H9 (cell line): ENCODE results near the gene ADRM1. TPM values are rescaled to one million over a fixed set of nuclear protein-coding genes. Genes with fewer than 3 reads are reported as not detected.

ENCODE experiments used
- DNase-seq: peaks from one replicate; pipeline ENCODE4 v3.0.0-alpha.2; 2017
- H2AFZ ChIP-seq: one replicate; pipeline ENCODE4 v1.6.1; 2013; ENCODE audit warnings: mild to moderate bottlenecking, low read length, control low read depth, moderate library complexity
- H2AK5ac ChIP-seq: 2 replicates; pipeline ENCODE4 v1.6.1; 2013; ENCODE audit warnings: low read length, control low read depth, mixed read lengths; ENCODE audit not compliant: insufficient read length
- H2BK120ac ChIP-seq: one replicate; pipeline ENCODE4 v1.6.1; 2013; ENCODE audit warnings: low read depth, mild to moderate bottlenecking, low read length, control low read depth, inconsistent platforms; ENCODE audit not compliant: poor library complexity, severe bottlenecking
- H2BK12ac ChIP-seq: 2 replicates; pipeline ENCODE4 v1.6.1; 2013; ENCODE audit warnings: low read length, control low read depth, mixed read lengths, low read depth; ENCODE audit not compliant: insufficient read length
- H2BK15ac ChIP-seq: 2 replicates; pipeline ENCODE4 v1.6.1; 2013; ENCODE audit warnings: low read depth, low read length, control low read depth
- H2BK20ac ChIP-seq: one replicate; pipeline ENCODE4 v1.6.1; 2013; ENCODE audit warnings: low read depth, mild to moderate bottlenecking, low read length, control low read depth, inconsistent platforms; ENCODE audit not compliant: poor library complexity, severe bottlenecking
- H2BK5ac ChIP-seq: 2 replicates; pipeline ENCODE4 v1.6.1; 2013; ENCODE audit warnings: low read length, control low read depth, mixed read lengths; ENCODE audit not compliant: insufficient read length
- H3K14ac ChIP-seq: 2 replicates; pipeline ENCODE4 v1.6.1; 2013; ENCODE audit warnings: low read length, control low read depth; ENCODE audit not compliant: insufficient read depth
- H3K18ac ChIP-seq: 2 replicates; pipeline ENCODE4 v1.6.1; 2013; ENCODE audit warnings: low read depth, mild to moderate bottlenecking, mixed read lengths, low read length, control low read depth; ENCODE audit not compliant: insufficient read length
- H3K23ac ChIP-seq: 2 replicates; pipeline ENCODE4 v1.6.1; 2013; ENCODE audit warnings: low read length, control low read depth, mixed read lengths, low read depth; ENCODE audit not compliant: insufficient read length
- H3K23me2 ChIP-seq: 2 replicates; pipeline ENCODE4 v1.6.1; 2013; ENCODE audit warnings: low read depth, mild to moderate bottlenecking, mixed read lengths, low read length, control low read depth; ENCODE audit not compliant: insufficient read length, poor library complexity, severe bottlenecking
- H3K27ac ChIP-seq: 2 replicates; pipeline ENCODE4 v1.5.1; 2013; ENCODE audit warnings: low read length, control low read depth, mixed read lengths, low read depth; ENCODE audit not compliant: insufficient read length
- H3K27me3 ChIP-seq: 2 replicates; pipeline ENCODE4 v1.6.1; 2013; ENCODE audit warnings: low read length, control low read depth, inconsistent platforms; ENCODE audit not compliant: insufficient read depth
- H3K4ac ChIP-seq: 2 replicates; pipeline ENCODE4 v1.6.1; 2013; ENCODE audit warnings: low read depth, mild to moderate bottlenecking, control low read depth, inconsistent platforms, low read length, moderate library complexity
- H3K4me1 ChIP-seq: 2 replicates; pipeline ENCODE4 v1.6.1; 2013; ENCODE audit warnings: low read length, control low read depth, inconsistent platforms; ENCODE audit not compliant: insufficient read depth
- H3K4me2 ChIP-seq: 2 replicates; pipeline ENCODE4 v1.6.1; 2013; ENCODE audit warnings: low read length, control low read depth, mixed read lengths; ENCODE audit not compliant: insufficient read length, insufficient read depth
- H3K56ac ChIP-seq: 2 replicates; pipeline ENCODE4 v1.6.1; 2013; ENCODE audit warnings: low read depth, mild to moderate bottlenecking, mixed read lengths, low read length, control low read depth; ENCODE audit not compliant: insufficient read length
- H3K79me1 ChIP-seq: 2 replicates; pipeline ENCODE4 v1.6.1; 2013; ENCODE audit warnings: low read depth, mild to moderate bottlenecking, moderate library complexity, low read length, control low read depth, inconsistent platforms; ENCODE audit not compliant: insufficient read depth, poor library complexity, severe bottlenecking
- H3K79me2 ChIP-seq: 2 replicates; pipeline ENCODE4 v1.6.1; 2013; ENCODE audit warnings: low read length, control low read depth, inconsistent platforms; ENCODE audit not compliant: insufficient read depth
- H3K9ac ChIP-seq: 2 replicates; pipeline ENCODE4 v1.6.1; 2013; ENCODE audit warnings: low read length, control low read depth, mixed read lengths; ENCODE audit not compliant: insufficient read length; ENCODE audit errors: extremely low read depth
- H3K9me3 ChIP-seq: one replicate; pipeline ENCODE4 v1.6.1; 2013; ENCODE audit warnings: low read depth, low read length, inconsistent platforms; ENCODE audit not compliant: control insufficient read depth
- H3T11ph ChIP-seq: one replicate; pipeline ENCODE4 v1.6.1; 2013; ENCODE audit warnings: mild to moderate bottlenecking, low read length, control low read depth, inconsistent platforms
- H4K20me1 ChIP-seq: one replicate; pipeline ENCODE4 v1.6.1; 2013; ENCODE audit not compliant: control insufficient read depth, insufficient read length, insufficient read depth
- H4K5ac ChIP-seq: 2 replicates; pipeline ENCODE4 v1.6.1; 2013; ENCODE audit warnings: low read depth, mild to moderate bottlenecking, mixed read lengths, low read length, control low read depth; ENCODE audit not compliant: insufficient read length
- H4K8ac ChIP-seq: replicated peaks from 2 replicates; pipeline ENCODE4 v1.6.1; 2013; ENCODE audit warnings: low read length, control low read depth, mixed read lengths, low read depth; ENCODE audit not compliant: insufficient read length
- H4K91ac ChIP-seq: 2 replicates; pipeline ENCODE4 v1.6.1; 2013; ENCODE audit warnings: low read depth, mild to moderate bottlenecking, moderate library complexity, mixed read lengths, low read length, control low read depth; ENCODE audit not compliant: insufficient read length
- H3K27ac Mint-ChIP-seq, 3 experiments: 2 replicates in 2 of 3; 3 replicates in 1 of 3; pipeline ENCODE4 v1.8.0; 2020 to 2021; ENCODE audit warnings: mixed read lengths in 3 of 3, mild to moderate bottlenecking in 1 of 3, moderate library complexity in 1 of 3
- H3K27me3 Mint-ChIP-seq: 2 replicates; pipeline ENCODE4 v1.8.0; 2021; ENCODE audit warnings: low read depth, mild to moderate bottlenecking, moderate library complexity, mixed read lengths
- H3K36me3 Mint-ChIP-seq, 3 experiments: 2 replicates in 2 of 3; 3 replicates in 1 of 3; pipeline ENCODE4 v1.8.0; 2020 to 2021; ENCODE audit warnings: low read depth in 3 of 3, mixed read lengths in 3 of 3; ENCODE audit not compliant: insufficient read depth in 1 of 3
- H3K4me1 Mint-ChIP-seq, 2 experiments: 2 replicates each; pipeline ENCODE4 v1.8.0; 2020; ENCODE audit warnings: mixed read lengths in 2 of 2
- H3K4me3 Mint-ChIP-seq, 2 experiments: 2 replicates in 1 of 2; 3 replicates in 1 of 2; pipeline ENCODE4 v1.8.0; 2020 to 2021; ENCODE audit warnings: mild to moderate bottlenecking in 2 of 2, mixed read lengths in 2 of 2, moderate library complexity in 1 of 2
- H3K9me3 Mint-ChIP-seq, 2 experiments: 2 replicates in 1 of 2; 3 replicates in 1 of 2; pipeline ENCODE4 v1.8.0; 2020; ENCODE audit warnings: mild to moderate bottlenecking in 2 of 2, mixed read lengths in 2 of 2, moderate library complexity in 1 of 2
- CTCF ChIP-seq: fragments of 200-600 bp; sonication (generic); conservative IDR thresholded peaks from 3 replicates; pipeline ENCODE4 v1.8.0; 2021; ENCODE audit warnings: antibody characterized with exemption, mild to moderate bottlenecking
- WGBS: extraction: QIAGEN DNeasy Blood & Tissue Kit; methylation state at CpG from one replicate; pipeline ENCODE4 v1.1.7; 2013; ENCODE audit warnings: missing lambda C conversion rate, low lambda C conversion rate, mixed read lengths; ENCODE audit not compliant: insufficient read length; ENCODE audit errors: extremely low coverage; 5-methylcytosine and 5-hydroxymethylcytosine counted together
- total RNA-seq: library from RNA; stranded (reverse); gene quantifications from 2 replicates; pipeline ENCODE4 v1.2.1, GENCODE V29; 2021

The ADRM1 gene
- total RNA-seq, 1 experiment from 2014 or later = 153 TPM

DNA sequence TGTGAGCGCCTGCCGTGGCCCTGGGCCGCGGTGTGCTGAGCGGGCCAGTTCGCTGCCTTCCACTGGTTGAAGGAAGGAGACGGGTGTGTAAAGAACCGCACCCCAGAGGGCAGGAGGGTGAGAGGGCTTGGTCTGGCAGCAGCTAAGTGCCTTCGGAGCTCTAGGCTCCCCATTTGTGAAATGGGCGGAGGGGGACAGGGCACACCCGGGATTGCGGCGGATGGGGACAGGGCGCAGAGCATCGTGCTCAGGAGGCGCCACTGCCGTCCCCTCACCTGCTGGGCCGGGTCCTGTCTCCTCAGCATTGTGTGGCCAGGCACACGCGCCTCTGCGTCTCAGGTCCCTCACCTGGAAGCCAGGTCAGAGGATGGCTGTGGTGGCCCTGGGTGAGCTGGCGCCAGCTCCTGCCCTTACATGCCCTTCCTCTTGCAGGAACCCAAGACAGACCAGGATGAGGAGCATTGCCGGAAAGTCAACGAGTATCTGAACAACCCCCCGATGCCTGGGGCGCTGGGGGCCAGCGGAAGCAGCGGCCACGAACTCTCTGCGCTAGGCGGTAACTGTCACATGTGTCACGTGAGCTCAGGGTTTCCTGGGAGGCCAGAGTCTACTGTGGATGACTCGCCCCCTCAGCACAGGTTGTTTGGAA is 3.1 kb downstream of the ADRM1 start:
- H4K91ac ChIP-seq = no peak overlapping the region
- Mint-ChIP-seq H3K9me3 (no peaks in the 10 kb centered on the region), H3K27me3 (no peaks in the 10 kb centered on the region), H3K4me3 (peak overlapping the region; percentile 40 to 58; a peak in 4 of 5 replicates), H3K36me3 (peaks cover 24 to 58% (median 55%) of the 10 kb centered on the region in 3 experiments), H3K4me1 (peaks cover 14 to 22% of the 10 kb centered on the region in 2 experiments), H3K27ac (peak overlapping the region; percentile 48 to 91 (median 85); a peak in 6 of 7 replicates)
- no peak overlapping the region for H3K18ac ChIP-seq
- H4K20me1 ChIP-seq = no peaks in the 10 kb centered on the region
- H3K4ac ChIP-seq = no peak overlapping the region
- TF ChIP-seq CTCF = no peak
- no peaks in the 10 kb centered on the region; the same call in 1 of the 2 replicates for H3K4me1 ChIP-seq
- no peak overlapping the region for H3T11ph ChIP-seq
- no peak overlapping the region for H2BK15ac ChIP-seq
- H2BK20ac ChIP-seq = no peak overlapping the region
- H3K23me2 ChIP-seq = peaks cover 7% of the 10 kb centered on the region
- H3K9ac ChIP-seq = no peak overlapping the region
- H2AK5ac ChIP-seq = no peak overlapping the region
- H3K56ac ChIP-seq = no peak overlapping the region
- no CpG with 5 or more reads among the region's 33 CpGs for WGBS
- no peak for DNase-seq
- H4K8ac ChIP-seq = no peak overlapping the region
- H4K5ac ChIP-seq = no peak overlapping the region
- H3K27ac ChIP-seq = no peak overlapping the region
- H3K27me3 ChIP-seq = no peaks in the 10 kb centered on the region
- no peak overlapping the region for H2BK120ac ChIP-seq
- peaks cover 18% of the 10 kb centered on the region; the same call in 1 of the 2 replicates for H3K79me2 ChIP-seq
- no peak overlapping the region for H3K14ac ChIP-seq
- no peaks in the 10 kb centered on the region for H3K9me3 ChIP-seq
- no peak overlapping the region for H3K23ac ChIP-seq
- no peak overlapping the region for H3K4me2 ChIP-seq
- H3K79me1 ChIP-seq = no peaks in the 10 kb centered on the region
- no peak overlapping the region for H2BK5ac ChIP-seq
- no peak overlapping the region for H2AFZ ChIP-seq
- no peak overlapping the region for H2BK12ac ChIP-seq
